Measurements from ENCODE around the gene ZNF831.

ZNF831 gene

GRCh38 chr20:59141818-59142581, 21.6 kb upstream of the ZNF831 start:
- DNase-seq, result no peak

GRCh38 chr20:59143326-59143725, 20.3 kb upstream of the ZNF831 start:
- DNase-seq, result no peak

- no peak for DNase-seq
Observed at GRCh38 chr20:59144179-59144830, 19.3 kb upstream of the ZNF831 start.

- DNase-seq, result no peak
Observed at GRCh38 chr20:59144831-59145196, 18.8 kb upstream of the ZNF831 start.

- DNase-seq, result no peak
Observed at GRCh38 chr20:59145247-59145923, 18.2 kb upstream of the ZNF831 start.

DNA sequence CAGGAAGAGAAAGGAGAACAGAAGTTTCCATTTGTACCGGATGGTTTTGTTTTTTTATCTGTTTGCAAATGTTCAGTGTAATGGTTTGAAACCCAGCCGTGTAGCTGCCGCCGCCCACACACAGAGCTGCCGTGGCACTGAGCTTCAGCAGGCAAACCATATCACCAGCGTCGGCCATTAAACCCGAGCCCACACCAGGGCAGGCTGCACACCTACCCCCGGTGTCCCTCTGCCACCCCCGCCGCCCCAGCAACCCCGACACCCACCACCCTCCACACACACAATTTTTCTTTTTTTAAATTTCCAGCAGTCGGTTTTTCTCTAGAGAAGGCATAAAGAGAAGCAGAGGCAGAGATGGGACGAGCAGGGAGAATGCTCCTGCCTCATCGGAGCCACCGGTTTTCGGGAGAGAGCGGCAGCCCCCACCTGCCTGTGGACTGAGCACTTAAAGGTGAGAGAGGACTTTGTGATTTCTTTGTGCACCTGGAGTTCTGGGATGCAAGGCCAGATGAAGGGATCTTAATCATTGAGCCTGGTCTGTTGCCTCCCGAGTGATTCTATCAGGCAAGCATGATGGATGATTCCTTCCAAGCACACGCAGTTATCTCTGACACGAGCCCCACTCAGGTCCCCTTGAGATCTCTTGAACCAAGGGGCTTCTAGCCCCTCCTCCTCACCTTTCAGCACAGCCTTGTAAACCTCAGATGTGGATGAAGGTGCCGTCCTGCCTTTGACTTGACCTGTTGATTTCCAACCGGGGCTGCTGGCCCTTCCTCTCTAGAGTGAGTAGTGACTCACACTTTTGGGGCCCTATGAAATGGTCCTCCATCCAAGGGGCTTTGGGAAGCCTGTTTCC, 17.5 kb upstream of the ZNF831 start:
- DNase-seq, result no peak

GRCh38 chr20:59146780-59147565, 16.6 kb upstream of the ZNF831 start:
- DNase-seq, result no peak

DNA sequence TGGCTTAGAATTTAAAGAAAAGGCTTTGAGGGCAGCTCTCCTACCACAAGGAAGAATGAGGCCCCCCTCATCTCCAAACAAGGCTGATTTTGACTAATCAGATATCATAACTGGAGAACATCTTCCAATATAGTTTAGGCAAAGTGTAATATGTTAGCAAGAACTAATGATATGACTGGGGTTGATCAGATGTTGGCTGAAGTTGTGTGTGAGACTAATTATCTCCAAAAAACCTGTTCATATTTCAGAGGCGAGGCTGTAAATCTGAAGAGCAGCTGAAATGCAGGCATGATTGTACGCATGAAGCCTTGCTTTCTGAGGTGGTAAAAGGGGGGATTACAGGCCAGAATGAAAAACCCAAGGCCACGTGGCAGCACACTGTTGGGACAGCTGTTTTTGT, 16.0 kb upstream of the ZNF831 start:
- no peak for DNase-seq

GRCh38 chr20:59148701-59149493, 14.7 kb upstream of the ZNF831 start:
- DNase-seq, result no peak

- DNase-seq, result no peak
Observed at GRCh38 chr20:59149678-59150504, 13.7 kb upstream of the ZNF831 start.

GRCh38 chr20:59150821-59151251, 12.8 kb upstream of the ZNF831 start:
- no peak for DNase-seq

DNA sequence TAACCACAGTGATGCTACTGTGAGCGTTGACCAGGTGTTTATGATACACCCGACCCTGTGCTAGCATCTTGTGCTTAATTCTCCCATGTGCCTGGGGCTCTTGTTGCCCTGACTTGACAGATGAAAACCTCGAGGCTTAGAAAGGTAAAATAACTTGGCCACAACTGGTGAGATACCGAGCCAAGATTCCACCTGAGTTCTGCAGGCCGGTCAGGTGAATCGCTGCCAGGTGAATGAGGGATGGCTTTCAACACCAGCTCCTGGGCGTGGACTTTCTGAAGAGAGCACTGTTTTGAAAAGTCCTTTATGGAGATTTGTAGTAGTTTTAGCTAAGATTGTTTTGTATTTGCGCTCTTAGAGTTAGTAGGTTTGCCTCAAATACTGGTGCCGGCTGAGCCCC, 12.2 kb upstream of the ZNF831 start:
- no peak for DNase-seq

GRCh38 chr20:59151820-59152219, 11.8 kb upstream of the ZNF831 start:
- no peak for DNase-seq

DNA sequence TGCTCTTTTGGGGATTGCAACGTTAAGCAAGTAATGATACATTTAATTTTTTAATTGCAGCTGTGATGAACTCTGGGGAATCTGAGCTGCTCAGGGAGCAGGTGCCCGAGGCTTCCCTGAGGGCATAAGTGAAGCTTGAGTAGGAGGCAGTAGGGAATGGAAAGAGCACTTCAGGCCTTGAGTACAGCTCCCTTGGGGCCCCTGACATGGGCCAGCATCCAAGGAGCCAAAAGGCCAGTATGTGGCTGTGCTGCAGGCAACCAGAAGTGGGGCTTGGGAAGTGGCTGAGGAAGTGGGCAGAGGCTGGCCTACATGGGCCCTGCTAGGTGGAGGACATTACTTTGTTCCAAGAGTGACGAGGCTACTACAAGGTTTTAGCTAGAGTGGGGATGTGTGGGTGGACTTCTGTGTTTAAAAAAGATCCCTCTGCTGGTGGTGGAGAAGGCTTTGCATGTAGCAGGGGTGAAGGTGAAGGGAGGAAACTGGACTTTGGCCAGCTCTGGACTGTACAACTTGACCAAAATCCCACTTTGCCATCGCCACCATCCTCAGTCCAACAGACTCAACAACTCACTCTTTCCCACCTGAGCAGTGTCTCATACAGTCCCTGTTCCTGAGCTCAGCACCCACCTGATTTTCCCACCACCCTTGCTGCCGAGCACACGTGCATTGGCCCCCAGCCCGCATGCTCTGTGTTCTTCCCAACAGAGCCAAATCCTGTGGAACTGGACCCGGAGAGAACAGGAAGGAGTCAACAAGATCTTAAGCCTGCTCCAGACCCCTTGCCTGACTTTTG, 10.9 kb upstream of the ZNF831 start:
- DNase-seq, result no peak

- no peak for DNase-seq
Observed at GRCh38 chr20:59153355-59153681, 10.3 kb upstream of the ZNF831 start.

DNA sequence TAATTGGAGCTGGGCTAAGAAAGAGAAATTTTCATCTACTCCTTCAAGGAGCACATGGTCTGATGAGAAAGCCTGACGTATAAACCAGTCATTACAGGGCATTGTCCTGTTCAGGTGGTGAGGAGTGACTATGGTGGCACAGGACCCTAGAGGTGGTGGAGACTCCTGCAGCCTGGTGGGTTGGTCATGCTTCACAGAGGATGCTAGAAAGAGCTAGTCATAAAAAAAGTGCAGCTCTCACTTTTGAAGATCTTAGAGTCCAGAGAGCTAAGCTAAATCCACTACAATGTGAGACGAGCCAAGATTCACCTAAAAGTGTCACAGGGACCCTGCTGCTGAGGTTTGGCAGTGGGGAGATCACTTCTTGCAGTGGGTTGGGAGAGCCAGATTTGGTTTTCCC, 9.8 kb upstream of the ZNF831 start:
- no peak for DNase-seq

GRCh38 chr20:59154317-59155013, 9.2 kb upstream of the ZNF831 start:
- DNase-seq, result no peak

DNA sequence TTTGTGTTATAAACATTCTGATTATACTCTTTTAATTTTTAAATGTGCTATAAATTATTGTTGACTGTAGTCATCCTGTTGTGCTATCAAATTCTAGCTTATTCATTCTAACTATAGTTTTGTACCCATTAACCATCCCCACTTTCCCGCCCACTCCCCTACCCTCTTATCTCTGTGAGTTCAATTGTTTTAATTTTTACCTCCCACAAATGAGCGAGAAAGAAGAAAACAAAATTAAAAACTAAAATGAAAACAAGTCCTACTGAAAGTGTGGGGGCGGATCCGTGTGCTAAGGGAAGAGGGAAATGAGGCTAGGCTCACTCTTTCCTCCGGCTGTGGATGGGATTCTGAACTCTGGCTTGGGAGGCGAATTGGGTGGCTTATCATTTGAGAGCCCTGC, 6.6 kb upstream of the ZNF831 start:
- DNase-seq, result no peak

DNA sequence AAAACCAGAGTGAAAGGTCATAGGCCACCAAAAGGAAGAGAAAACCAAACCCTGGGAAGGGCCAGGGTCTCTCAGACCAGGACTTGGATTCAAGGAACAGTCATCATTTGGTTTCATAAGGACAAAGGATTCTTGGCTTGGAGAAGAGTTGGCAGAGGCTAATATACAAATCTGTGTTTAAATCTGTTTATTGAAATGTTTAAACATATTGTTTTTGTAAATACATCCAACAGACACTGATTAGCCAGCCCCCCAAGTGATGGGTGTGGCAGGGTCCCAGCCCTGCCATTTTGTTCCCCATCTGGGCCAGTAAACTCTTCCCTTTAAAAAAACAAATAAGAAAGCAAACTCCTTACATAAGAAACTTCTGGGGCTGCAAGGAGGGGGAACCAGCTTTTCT, 6.1 kb upstream of the ZNF831 start:
- DNase-seq, result no peak

All from inflammatory macrophage treated with lipopolysaccharide for 1 hour (primary cell).